Activated effector memory CD4-positive, alpha-beta T cell treated with Interleukin-2 at 50 U/mL for 16 hours (primary cell): ENCODE results near the gene LYST.
A peak's percentile ranks its signal among the peaks of the same experiment; 100 is the strongest.
"Not testable (repeated sequence)": the region's sequence is repeated elsewhere in the genome, so short reads cannot be mapped to it uniquely, and the experiment has no call there.

Experiments
- DNase-seq: peaks from one replicate; pipeline ENCODE4 v3.0.0-alpha.2; 2020

LYST gene

DNA sequence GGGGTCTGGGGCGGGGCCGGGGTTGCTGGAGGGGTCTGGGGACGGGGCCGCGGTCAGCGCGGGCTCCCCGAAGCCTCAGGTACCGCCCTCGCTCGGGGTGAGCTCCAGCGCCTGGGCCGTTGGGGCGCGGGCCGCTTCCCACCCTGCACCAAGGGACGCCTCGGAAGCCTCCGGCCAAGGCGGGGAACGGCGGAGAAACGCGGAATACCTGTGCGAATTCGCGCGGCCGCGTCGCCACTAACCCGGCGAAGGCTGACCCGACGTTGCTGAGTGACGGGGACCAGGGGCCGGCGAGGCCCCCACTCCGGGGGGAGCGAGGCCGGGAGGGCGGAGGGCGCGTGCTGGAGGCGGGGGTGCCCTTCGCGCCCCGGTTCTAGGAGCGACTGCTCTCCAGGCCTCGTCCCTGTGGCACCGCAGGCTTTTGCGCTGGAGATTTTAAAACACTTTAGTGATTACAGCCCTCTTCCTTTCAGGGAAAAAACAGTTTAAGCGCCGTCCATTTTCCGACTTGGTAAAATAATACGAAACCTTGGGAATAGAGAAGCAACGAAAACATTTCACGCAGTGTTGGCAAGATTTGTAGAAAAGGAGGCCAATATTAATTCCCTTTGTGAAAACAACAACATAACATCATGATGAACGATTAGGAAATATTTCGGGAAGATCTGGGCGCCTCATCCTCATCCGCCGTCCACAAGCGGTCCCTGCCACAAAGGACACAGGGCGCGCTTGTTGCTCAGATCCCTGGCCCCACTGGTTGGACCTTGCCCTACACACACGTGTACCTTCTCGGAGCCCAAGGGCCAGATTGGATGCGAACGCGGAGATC lies 216.2 kb downstream of the LYST start:
- no peak for DNase-seq

DNA sequence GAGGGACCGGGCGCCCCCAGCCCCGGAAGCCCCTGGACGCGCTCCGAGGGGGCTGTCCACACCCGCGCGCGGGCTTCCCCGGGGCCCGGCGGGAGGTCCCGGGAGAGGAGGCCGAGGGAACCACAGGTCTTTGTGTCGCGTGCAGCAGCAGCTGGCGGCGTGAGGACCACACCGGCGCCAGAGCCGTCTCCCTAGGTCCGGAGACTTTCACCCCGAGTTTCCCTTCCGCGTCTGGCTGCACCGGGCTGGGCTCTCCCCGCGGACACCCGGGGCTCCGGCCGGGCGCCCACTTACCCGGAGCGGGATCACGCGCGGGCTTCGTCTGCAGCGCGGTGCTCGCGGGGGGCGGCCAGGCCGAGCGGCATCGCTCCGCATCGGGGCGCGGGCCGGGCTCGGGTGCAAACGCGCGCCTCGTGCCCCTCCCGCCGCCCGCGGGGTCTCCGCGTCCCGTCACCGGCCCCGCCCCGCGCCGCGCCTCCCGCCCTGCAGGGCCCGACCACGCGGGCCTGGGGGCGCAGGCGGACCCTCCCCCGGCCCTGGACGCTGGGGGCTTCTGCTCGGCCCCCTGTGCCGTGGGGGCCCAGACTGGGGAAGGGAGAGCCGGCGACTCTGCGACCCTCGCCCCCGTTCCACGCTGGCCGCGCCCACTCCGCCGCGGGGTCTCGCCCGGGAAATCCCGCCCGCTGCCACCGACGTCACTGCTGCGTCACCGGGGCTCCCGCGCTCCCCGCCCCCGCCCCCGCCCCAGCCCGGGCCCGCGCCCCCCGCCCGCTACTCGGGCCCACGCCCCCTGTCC lies 217.1 kb downstream of the LYST start, which contains the start of gene GNG4:
Gene GNG4, minus strand, starts transcription at position 417 of the 796 bp plus-strand sequence. CDS start 65,946 bp downstream, outside the sequence.
- DNase-seq, result no peak

DNA sequence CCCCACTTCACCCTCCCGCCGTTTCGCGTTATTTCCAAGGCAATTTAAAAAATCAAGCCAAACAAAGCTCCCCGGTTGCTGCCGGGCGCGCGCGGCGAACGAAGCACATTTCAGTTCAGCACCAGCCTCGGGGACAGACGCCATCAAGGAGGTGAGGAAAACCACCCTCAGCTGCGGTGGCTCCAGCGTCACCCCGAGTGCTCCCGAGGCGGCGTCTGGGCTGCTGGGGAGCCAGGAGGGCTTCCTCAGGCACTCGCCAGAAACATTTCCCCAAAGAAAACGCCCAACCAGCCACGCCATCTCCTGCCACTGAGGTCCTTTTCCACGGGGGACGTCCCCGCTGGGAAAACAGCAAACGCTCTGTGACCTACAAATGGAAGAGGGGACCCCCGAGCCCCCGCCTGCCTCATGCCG lies 217.7 kb downstream of the LYST start:
- peak; percentile 39 for DNase-seq

DNA sequence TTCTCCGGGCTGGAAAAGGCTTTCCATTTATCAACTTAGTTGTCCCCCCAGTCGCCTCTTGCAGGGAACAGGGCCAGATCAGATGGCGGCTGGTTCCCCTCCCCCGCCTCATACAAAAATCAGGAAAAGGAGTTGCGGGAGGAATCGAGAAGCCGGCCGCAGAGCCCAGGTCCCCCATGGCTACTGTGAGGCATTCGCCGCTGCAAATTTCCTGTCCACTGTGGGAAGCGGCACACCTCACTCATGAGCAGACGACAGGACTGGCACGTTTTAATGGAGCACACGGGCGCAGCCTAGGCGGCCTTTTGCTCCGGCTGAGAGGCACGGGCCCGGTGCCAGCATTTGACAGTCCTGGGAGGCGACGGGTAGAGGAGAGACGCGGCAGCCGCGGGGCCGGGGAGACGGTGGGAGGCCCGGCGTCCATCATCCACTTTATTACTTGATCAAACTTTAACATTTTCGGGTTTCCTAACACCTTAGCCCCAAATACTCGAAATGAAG lies 218.2 kb downstream of the LYST start:
- DNase-seq, result no peak

GRCh38 chr1:235647537-235647936 lies 219.2 kb downstream of the LYST start:
- not testable (repeated sequence) for DNase-seq

DNA sequence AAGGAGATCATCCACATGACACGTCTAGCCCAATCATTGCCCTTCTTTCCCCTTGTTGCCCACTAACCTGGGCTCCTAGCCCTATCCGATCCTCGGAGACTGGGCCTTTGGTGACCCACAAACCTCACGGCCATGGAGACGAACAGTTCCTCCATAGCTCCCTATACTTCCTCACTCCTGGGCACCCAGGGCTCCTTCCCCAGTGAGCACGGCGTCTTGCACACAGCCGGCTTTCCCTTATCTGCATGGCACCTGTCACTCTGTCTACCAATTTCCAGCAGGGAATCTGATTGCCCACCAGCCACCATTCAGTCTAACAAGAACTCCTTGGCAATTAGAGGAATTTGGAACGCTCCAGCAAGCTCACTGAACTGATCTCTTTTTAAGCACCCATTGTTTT lies 220.2 kb downstream of the LYST start:
- DNase-seq, result no peak

DNA sequence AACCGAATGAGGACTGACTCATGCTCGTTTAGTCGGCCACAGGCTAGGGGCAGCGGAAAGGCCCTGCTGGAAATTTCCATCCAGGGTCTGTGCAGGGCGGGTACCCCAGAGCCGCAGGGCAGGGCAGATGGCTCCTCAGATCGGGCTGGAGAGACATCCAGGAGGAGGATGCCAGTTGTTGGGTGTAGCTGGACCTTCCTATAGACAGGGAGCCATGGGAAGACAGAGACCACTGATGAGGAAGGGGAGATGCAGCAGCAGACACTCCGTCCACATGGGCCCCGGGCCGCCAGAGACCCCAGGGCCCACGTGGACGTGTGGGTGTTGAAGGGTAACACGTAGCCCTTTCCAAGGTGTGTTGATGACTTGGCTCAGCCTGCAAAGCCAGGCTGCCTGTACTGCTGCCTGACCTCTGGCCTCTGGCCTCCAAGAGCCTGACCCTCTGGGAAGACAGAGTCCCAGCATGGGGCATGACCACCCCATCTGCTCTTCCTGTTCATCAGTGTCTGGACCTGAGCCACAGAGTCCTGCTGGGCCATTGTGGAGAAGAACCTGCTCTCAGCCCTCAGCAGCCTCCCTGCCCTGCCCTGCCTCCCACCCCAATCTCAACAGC lies 221.9 kb downstream of the LYST start:
- DNase-seq, result no peak

DNA sequence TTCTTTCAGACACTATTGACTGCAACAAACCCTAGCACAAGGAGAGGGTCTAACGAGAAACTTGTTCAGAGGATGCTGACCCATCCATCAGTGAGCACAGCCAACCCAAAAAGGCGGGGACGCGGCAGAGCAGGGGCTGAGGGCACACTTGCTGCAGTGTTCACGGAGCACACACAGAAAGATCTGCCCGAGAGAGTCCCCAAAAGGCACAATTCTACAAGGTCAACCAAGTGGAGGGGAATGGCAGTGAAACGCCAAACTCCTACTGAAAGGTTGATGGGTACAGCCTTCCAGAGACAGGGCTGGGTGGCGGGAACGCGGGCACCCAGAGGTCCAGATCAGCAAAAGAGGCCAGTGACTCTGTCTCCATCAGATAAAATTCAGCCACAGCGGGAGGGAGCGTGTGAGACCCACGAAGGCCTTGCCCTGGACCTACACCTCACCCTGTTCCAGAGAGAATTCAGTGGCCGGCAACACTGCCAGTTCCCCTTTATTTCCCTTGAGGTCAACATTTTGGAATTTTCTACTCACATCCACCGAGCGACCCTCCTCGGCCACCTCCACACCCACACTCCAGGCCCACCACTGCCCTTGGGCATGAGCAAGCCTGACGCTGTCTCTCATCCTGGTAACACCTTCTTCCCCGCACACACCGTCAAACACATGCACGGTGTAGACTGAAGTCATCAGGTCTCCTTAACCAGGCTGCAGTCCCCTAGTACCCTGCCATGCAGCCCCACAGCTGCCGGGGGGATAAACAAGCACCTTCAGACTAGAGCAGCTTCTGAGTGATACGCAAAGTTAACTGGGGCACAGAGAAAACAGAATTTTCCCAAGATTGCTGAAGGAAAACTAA lies 222.6 kb downstream of the LYST start:
- DNase-seq, result no peak

GRCh38 chr1:235642943-235643371 lies 223.7 kb downstream of the LYST start:
- DNase-seq, result no peak

GRCh38 chr1:235642011-235642942 lies 224.4 kb downstream of the LYST start:
- peak; percentile 68 for DNase-seq

GRCh38 chr1:235640580-235640979 lies 226.1 kb downstream of the LYST start:
- no peak for DNase-seq

GRCh38 chr1:235639226-235640205 lies 227.2 kb downstream of the LYST start:
- no peak for DNase-seq

DNA sequence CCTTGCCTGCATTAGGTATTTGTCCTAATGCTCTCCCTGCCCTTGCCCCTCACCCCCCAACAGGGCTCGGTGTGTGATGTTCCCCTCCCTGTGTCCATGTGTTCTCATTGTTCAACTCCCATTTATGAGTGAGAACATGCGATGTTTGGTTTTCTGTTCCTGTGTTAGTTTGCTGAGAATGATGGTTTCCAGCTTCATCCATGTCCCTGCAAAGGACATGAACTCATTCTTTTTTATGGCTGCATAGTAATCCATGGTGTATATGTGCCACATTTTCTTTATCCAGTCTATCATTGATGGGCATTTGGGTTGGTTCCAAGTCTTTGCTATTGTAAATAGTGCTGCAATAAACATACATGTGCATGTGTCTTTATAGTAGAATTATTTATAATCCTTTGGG lies 228.1 kb downstream of the LYST start:
- DNase-seq, result not testable (repeated sequence)

GRCh38 chr1:235637756-235638534 lies 228.8 kb downstream of the LYST start:
- no peak for DNase-seq

- no peak for DNase-seq
Observed at GRCh38 chr1:235635938-235636662, 230.6 kb downstream of the LYST start.

DNA sequence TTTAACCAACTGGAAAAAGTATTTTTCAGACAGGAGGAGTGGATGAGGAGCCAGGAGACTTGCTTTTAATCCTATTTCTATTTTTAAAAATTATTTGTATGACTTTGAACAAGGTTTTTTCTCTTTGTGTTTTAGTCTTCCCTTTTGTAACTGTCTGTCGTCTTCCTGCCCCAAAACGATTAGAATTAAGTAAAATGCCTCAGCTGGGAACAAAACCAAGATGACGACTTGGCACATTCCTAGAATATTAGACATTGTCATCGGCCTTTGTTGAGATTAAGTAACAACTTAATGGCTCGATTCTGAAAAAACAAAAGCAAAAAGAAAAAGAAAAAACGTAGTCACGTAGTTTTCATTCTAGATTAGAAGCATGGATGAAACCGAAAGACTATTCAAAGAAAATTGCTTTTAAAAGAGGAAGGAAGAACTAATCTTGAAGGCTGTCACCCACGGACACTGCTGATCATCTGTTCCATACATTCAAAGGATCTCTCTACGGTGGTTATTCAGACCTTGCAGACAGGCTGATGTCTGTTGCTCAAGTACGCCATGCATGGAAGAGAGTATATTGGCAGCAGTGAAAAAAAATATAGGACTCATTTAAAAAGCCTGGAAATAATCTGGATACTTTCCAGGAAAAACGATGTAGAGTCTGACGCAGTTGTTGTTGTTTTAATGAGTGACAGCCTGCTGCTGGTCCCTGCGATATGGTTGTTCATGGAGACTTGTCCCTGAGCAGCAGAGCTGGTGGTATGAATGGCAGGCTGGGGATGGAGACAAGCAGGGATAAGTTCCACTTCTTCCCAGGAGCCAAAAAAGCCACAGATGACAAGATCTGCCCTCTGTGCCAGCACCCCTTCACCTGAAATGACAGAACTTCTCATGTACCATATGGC lies 234.0 kb downstream of the LYST start:
- no peak for DNase-seq

DNA sequence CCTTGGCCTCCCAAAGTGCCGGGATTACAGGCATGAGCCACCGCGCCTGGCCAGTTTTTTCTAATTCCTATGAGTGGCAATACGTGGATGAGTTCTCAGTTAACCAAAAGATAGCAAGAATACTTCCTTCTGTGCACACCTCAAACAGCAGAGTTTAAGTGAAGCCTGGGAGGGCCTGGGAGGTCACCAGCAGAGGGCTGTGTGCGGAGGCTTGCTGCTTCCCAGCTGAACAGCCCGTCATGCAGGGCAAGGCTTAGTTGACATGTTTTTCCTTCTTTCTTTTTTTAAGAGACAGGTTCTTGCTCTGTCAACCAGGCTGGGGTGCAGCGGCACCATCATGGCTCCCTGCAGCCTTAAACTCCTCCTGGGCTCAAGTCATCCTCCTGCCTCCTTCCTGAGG lies 234.9 kb downstream of the LYST start:
- DNase-seq, result no peak
